ENCODE results near the gene PHACTR1.

- TF ChIP-seq POLR2A (IDR thresholded peaks at IDR 0.05): no peak
- TF ChIP-seq CTCF (IDR thresholded peaks at IDR 0.05): no peak
These were observed 386.6 kb downstream of the PHACTR1 start for GRCh38 chr6:13103169-13103568.
